Stomach (tissue), 9 donors: ENCODE data around the gene FHAD1. TPM values are rescaled to one million over a fixed set of nuclear protein-coding genes. Genes with fewer than 3 reads are reported as not detected.
A peak's percentile ranks its signal among the peaks of the same experiment; 100 is the strongest.
"Not testable (repeated sequence)": the region's sequence is repeated elsewhere in the genome, so short reads cannot be mapped to it uniquely, and the experiment has no call there.

Source experiments
- DNase-seq, 2 donors: peaks; one replicate each; pipeline versions ENCODE4 v3.0.0 to v3.0.0-alpha.2; 2013 to 2019
- H3K27ac ChIP-seq, 5 donors: fragments of 200-600 bp in 4 of 5; sonication (generic) in 4 of 5; one replicate each; pipeline ENCODE4 v1.5.1; 2013 to 2019; ENCODE audit warnings: mild to moderate bottlenecking in 1 of 5, moderate library complexity in 1 of 5
- H3K27me3 ChIP-seq, 3 donors: fragments of 200-600 bp; sonication (generic); one replicate each; pipeline ENCODE4 v1.5.1; 2017 to 2019; ENCODE audit warnings: mixed run types in 1 of 3
- H3K36me3 ChIP-seq, 4 donors: fragments of 200-600 bp; sonication (generic); 1 replicate in 3 of 4; 2 replicates in 1 of 4; pipeline ENCODE4 v1.5.1; 2016 to 2019
- H3K4me1 ChIP-seq, 4 donors: fragments of 200-600 bp; sonication (generic); one replicate each; pipeline ENCODE4 v1.5.1; 2016 to 2019
- H3K4me3 ChIP-seq, 4 donors: fragments of 200-600 bp; sonication (generic) in 3 of 4; one replicate each; pipeline ENCODE4 v1.5.1; 2016 to 2019; ENCODE audit warnings: mild to moderate bottlenecking in 1 of 4
- H3K9me3 ChIP-seq, 4 donors: fragments of 200-600 bp; sonication (generic); one replicate each; pipeline ENCODE4 v1.5.1; 2016 to 2019
- EP300 ChIP-seq: sonication (generic); formaldehyde crosslinking; IDR thresholded peaks from one replicate; pipeline ENCODE4 v1.6.1; 2017; ENCODE audit warnings: antibody characterized with exemption
- POLR2A ChIP-seq, 4 donors: fragments of 450-650 bp; IDR thresholded peaks; one replicate each; pipeline ENCODE4 v1.6.1; 2016; ENCODE audit warnings: antibody characterized with exemption in 4 of 4, control low read depth in 2 of 4, mild to moderate bottlenecking in 1 of 4, moderate library complexity in 1 of 4
- POLR2AphosphoS5 ChIP-seq, 3 donors: sonication (generic); formaldehyde crosslinking; IDR thresholded peaks; one replicate each; pipeline ENCODE4 v1.6.1; 2016; ENCODE audit warnings: antibody characterized with exemption in 3 of 3
- WGBS, 5 donors: extraction: QIAGEN DNeasy Blood & Tissue Kit in 3 of 5; methylation state at CpG; one replicate each; pipeline versions ENCODE4 v1.1.5 to v1.1.7; 2013 to 2018; 5-methylcytosine and 5-hydroxymethylcytosine counted together
- intact Hi-C: fragments of 100-400 bp; cut with DNase I; formaldehyde crosslinking; loops from one replicate; pipeline ENCODE4 v1.15.1; 2023; ENCODE audit warnings: low total_unique reads
- polyA plus RNA-seq, 3 donors: library from polyadenylated mRNA; stranded (reverse); fragments of 200-250 nt; gene quantifications; one replicate each; pipeline ENCODE4 v1.2.3, GENCODE V29; 2013
- total RNA-seq, 5 donors: library from RNA; depleted of rRNA; stranded (reverse); fragments of >200 nt; gene quantifications; one replicate each; pipeline versions ENCODE4 v1.1.0 to v1.2.3, GENCODE V29; 2014 to 2016
- TF ChIP-seq, protein P1 (sequence below), 7 experiments: fragments of 450-650 bp in 4 of 7; fragments of 200-600 bp in 3 of 7; sonication (generic) in 3 of 7; IDR thresholded peaks; one replicate each; pipeline ENCODE4 v1.5.1; 2016 to 2019; ENCODE audit warnings: antibody characterized with exemption in 7 of 7, control low read depth in 2 of 7, mild to moderate bottlenecking in 1 of 7
- donor health status: healthy with polysubstance abuse.
- donor health status: Bipolar disorder and iron deficiency.
- donor health status: healthy.

The FHAD1 gene
- total and polyA plus RNA-seq, 8 donors = 0.38 to 5.1 (median 1.4) TPM; not detected in 2

DNA sequence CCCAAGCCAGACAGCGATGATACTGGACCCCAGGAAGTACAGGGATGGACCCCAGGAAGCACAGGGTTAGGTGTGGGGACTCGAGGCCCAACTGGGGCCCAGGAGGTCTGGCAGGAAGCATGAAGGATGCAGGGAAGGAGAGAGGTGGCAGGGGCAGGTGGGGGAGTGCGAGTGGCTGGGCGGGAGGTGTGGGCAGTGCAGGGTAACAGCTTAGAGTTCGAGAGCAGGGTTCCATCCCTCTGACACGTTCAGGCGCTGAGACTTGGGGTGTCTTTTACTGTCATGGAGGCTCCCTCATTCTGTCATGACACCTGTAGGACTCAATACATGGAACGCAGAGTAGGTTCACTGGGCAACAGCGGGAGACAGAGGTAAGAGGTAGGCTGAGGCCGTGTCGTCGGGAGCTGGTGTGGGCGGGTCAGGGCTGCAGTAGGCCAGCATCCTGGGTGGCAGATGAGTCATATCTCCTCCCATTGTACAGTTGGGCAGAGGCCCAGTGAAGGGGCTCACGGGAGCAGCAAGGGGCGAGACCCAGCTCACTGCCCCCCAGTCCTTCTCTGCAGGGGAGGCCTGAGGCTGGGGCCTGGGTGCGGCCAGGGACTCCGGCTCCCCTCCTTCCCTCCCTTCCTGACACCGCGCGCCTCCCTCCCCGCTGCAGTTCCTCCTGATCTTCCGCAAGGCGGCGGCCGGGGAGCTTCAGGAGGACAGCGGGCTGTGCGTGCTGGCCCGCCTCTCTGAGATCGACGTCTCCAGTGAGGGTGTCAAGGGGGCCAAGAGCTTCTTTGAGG, 179.7 kb downstream of the FHAD1 start:
- Histone ChIP-seq H3K27ac (peak overlapping the region; percentile 84 to 95 (median 85)), H3K4me1 (peaks cover 45 to 81% (median 62%) of the 10 kb centered on the region in 4 donors), H3K9me3 (no peaks in the 10 kb centered on the region), H3K4me3 (peak overlapping the region in 1 of 4 donors; percentile 0), H3K36me3 (peaks cover 45 to 71% (median 50%) of the 10 kb centered on the region in 4 donors), H3K27me3 (no peaks in the 10 kb centered on the region)
- 57 to 77% (median 67%) methylated on average over 28 to 30 of the region's 30 CpGs for WGBS, 5 donors
- intact Hi-C loops = loop anchor here (5.0 kb wide), 1 partner anchor 99 kb away; no protein-coding TSS in a partner anchor
- no peak for TF ChIP-seq EP300
- TF ChIP-seq, protein P1, sequence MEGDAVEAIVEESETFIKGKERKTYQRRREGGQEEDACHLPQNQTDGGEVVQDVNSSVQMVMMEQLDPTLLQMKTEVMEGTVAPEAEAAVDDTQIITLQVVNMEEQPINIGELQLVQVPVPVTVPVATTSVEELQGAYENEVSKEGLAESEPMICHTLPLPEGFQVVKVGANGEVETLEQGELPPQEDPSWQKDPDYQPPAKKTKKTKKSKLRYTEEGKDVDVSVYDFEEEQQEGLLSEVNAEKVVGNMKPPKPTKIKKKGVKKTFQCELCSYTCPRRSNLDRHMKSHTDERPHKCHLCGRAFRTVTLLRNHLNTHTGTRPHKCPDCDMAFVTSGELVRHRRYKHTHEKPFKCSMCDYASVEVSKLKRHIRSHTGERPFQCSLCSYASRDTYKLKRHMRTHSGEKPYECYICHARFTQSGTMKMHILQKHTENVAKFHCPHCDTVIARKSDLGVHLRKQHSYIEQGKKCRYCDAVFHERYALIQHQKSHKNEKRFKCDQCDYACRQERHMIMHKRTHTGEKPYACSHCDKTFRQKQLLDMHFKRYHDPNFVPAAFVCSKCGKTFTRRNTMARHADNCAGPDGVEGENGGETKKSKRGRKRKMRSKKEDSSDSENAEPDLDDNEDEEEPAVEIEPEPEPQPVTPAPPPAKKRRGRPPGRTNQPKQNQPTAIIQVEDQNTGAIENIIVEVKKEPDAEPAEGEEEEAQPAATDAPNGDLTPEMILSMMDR (IDR thresholded peaks at IDR 0.05) = peak in 3 of 7 experiments; percentile 10 to 33 (median 15)
- DNase-seq = peak in 1 of 2 donors; percentile 82

DNA sequence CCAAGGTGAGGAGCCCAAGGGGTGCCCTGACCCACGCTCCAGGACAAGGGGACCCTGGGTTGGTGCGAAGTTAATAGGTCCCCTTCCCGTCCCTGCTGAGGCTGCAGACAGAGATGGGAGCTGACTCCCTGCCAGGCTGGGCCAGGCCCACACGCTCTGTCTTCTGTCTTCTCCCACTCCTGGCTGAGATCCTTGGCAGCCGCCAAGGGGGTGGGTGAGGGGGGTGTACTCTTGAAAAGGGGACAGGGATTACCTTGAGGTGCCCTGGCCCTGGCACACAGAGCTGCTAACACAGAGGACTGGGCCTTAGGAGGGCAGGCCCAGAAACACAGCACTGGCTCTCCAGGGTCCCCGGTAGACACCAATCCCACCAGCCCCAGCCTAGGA, 180.2 kb downstream of the FHAD1 start:
- peak overlapping the region in 1 of 4 donors; percentile 0 for H3K4me3 ChIP-seq
- DNase-seq = peak in 1 of 2 donors; percentile 64
- H3K27me3 ChIP-seq = no peaks in the 10 kb centered on the region
- intact Hi-C loops = loop anchor here (5.0 kb wide), 1 partner anchor 100 kb away; no protein-coding TSS in a partner anchor
- peaks cover 44 to 78% (median 61%) of the 10 kb centered on the region in 4 donors for H3K4me1 ChIP-seq
- 62 to 76% (median 69%) methylated on average over 6 of the region's 6 CpGs for WGBS, 5 donors
- H3K9me3 ChIP-seq = no peaks in the 10 kb centered on the region
- peak overlapping the region; percentile 84 to 95 (median 85) for H3K27ac ChIP-seq
- peaks cover 45 to 73% (median 50%) of the 10 kb centered on the region in 4 donors for H3K36me3 ChIP-seq
- TF ChIP-seq POLR2AphosphoS5 (IDR thresholded peaks at IDR 0.05) (no peak), POLR2A (IDR thresholded peaks at IDR 0.05) (no peak), EP300 (no peak)
- TF ChIP-seq, protein P1 (IDR thresholded peaks at IDR 0.05) = no peak

DNA sequence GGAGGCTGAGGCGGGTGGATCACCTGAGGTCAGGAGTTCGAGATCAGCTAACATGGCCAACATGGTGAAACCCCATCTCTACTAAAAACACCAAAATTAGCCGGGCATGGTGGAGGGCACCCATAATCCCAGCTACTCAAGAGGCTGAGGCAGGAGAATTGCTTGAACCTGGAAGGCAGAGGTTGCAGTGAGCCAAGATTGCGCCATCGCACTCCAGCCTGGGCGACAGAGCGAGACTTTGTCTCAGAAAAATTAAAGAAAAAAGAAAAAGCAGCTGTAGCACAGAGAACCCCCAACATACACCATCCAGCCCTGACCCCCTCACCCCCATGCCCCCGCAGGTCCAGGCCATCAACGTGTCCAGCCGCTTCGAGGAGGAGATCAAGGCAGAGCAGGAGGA, 181.2 kb downstream of the FHAD1 start:
- 82 to 92% (median 89%) methylated on average over 9 to 11 of the region's 11 CpGs for WGBS, 5 donors
- H3K27me3 ChIP-seq, H3K4me3 ChIP-seq, H3K9me3 ChIP-seq, DNase-seq: not testable (repeated sequence)
- intact Hi-C loops = loop anchor here (5.0 kb wide), 1 partner anchor 101 kb away; no protein-coding TSS in a partner anchor
- Histone ChIP-seq H3K4me1 (peaks cover 38 to 78% (median 58%) of the 10 kb centered on the region in 4 donors), H3K27ac (peak overlapping the region in 2 of 5 donors; percentile 84 to 95), H3K36me3 (peaks cover 45 to 73% (median 50%) of the 10 kb centered on the region in 4 donors)

DNA sequence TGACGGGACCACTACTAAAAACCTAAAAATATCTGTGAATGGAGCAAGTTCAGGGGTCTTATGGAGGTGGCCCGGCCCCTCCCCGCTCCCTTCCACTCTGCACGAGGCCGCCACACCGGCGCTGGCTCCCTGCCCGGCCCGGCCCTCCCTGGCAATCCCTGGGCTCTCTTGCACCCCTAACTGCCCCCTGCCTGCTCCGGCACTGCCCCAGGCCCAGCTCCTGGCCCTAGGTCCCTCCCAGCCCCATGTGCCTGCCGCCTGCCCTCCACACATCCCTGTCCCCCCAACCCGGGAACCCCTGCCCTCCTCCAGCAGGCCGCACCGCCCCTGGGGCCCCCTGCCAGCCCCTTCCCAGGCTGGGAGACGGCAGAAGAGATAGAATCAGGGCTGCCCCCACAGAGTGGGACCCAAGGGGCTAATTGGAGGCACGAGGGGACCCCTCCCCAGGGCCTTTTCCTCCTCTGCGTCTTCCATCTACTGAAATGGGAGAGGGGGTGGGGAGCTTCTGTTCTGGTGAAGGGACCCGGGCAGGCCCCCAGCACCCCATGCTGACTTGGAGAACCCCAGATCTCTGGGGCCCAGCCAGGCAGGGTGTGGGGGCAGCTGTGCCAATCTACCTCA, 181.9 kb downstream of the FHAD1 start:
- intact Hi-C loops = loop anchor here (5.0 kb wide), 1 partner anchor 102 kb away; no protein-coding TSS in a partner anchor
- Histone ChIP-seq H3K27me3 (no peaks in the 10 kb centered on the region), H3K27ac (peak overlapping the region in 3 of 5 donors; percentile 33 to 84 (median 47)), H3K4me1 (peaks cover 37 to 76% (median 52%) of the 10 kb centered on the region in 4 donors), H3K4me3 (no peak overlapping the region), H3K9me3 (no peaks in the 10 kb centered on the region), H3K36me3 (peaks cover 45 to 73% (median 50%) of the 10 kb centered on the region in 4 donors)
- WGBS, 5 donors = 78 to 93% (median 83%) methylated on average over 16 to 18 of the region's 18 CpGs
- DNase-seq = no peak
- no peak for TF ChIP-seq POLR2AphosphoS5 (IDR thresholded peaks at IDR 0.05)

DNA sequence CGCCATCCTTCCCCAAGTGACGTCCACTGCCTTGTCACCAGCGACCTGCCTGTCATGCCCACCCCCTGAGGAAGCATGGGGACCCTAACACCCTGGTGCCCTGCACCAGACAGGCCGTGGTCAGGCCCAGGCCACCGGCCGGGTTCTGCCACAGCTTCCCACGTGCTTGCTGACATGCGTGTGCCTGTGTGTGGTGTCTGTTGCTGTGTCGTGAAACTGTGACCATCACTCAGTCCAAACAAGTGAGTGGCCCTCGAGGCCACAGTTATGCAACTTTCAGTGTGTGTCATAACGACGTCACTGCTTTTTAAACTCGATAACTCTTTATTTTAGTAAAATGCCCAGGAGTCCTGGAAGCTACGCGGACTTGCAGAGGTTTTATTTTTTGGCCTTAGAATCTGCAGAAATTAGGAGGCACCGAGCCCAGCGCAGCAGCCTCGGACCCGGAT, 182.7 kb downstream of the FHAD1 start:
- H3K4me3 ChIP-seq = no peak overlapping the region
- H3K27ac ChIP-seq = peak overlapping the region in 4 of 5 donors; percentile 17 to 84 (median 46)
- no peak for DNase-seq
- no peaks in the 10 kb centered on the region for H3K27me3 ChIP-seq
- intact Hi-C loops = loop anchor here (5.0 kb wide), 1 partner anchor 102 kb away; no protein-coding TSS in a partner anchor
- WGBS, 5 donors = 72 to 85% (median 78%) methylated on average over 18 to 19 of the region's 19 CpGs
- H3K4me1 ChIP-seq = peaks cover 33 to 69% (median 51%) of the 10 kb centered on the region in 4 donors
- TF ChIP-seq EP300 (no peak), POLR2A (IDR thresholded peaks at IDR 0.05) (no peak), POLR2AphosphoS5 (IDR thresholded peaks at IDR 0.05) (no peak)
- TF ChIP-seq, protein P1 (IDR thresholded peaks at IDR 0.05) = no peak
- H3K36me3 ChIP-seq = peaks cover 45 to 69% (median 50%) of the 10 kb centered on the region in 4 donors
- H3K9me3 ChIP-seq = no peaks in the 10 kb centered on the region
